HG02870 (cell line): ENCODE measurements around the gene SIGLEC12.
"Not testable (repeated sequence)": the region's sequence is repeated elsewhere in the genome, so short reads cannot be mapped to it uniquely, and the experiment has no call there.

Source experiments
- ATAC-seq: cut with Tn5 transposase; IDR thresholded peaks from one replicate; pipeline ENCODE4 v1.9.1; 2021; ENCODE audit warnings: mild to moderate bottlenecking, moderate library complexity; ENCODE audit not compliant: unreplicated experiment

SIGLEC12 gene

DNA sequence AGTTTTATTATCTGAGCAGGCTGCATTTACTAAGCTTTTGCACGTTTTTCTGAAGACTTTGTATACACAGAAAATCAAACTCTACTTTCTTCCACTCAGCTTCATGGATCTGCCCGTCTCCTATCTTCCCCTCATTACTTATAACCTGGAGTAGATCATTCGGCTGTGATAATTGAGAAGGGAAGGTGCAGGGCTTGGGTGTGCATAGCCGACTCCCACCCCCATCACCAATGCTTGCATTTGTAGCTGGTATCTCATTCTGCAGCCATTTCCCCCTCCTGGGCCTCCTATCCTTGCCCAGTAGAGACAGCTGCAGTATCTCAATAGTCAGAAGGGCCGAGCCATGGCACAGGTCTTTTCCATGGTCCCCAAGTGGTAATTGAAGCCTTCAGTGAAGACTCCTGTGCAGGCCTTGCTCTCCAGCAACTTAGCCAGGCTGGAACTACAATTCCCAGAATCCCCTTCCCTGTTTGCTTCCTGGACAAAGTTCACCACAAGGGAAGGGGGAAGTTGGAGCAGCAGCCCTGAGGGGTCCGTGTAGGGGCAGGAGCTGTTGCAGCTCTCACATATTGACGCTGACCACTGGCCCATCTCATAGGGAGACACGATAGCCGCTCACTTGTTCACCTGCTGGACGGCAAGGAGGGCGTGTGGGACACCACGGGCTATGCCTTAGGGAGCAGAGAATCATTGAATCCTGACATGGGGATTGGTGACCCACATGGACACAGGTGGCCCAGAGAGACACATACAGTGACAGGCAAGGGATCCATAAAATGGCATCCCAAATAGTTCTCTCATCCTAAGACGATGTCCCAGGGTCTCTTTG is 41.2 kb downstream of the SIGLEC12 start:
- ATAC-seq: no peak

DNA sequence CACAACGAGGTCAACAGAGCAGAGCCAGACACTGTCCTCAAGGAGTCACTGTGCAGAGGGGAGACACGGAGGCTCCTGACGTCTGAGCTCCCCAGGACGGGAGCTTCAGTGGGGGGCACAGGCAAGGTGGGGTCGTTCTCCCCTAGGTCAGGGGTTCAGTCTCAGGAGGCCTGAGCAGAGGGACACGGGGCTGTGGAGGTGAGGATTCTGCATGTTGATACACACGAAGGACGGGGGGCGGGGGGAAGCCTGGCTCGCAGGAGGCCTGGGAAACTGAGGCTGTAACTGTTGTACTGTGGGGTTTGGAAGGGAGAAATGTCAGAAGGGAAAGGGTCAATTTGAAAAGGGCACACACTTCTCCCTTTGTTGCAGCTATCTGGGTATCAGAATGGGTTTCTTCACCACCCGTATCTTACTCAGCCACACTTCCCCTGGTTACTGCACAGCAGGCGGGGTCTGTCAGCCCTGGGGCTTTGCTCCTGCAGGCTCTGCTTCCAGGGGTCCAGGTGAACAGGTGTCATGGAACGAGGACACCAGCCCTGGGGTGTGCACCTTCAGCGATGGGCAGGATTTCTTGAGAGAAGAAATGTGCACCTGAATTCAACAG is 42.6 kb downstream of the SIGLEC12 start:
- ATAC-seq: no peak

DNA sequence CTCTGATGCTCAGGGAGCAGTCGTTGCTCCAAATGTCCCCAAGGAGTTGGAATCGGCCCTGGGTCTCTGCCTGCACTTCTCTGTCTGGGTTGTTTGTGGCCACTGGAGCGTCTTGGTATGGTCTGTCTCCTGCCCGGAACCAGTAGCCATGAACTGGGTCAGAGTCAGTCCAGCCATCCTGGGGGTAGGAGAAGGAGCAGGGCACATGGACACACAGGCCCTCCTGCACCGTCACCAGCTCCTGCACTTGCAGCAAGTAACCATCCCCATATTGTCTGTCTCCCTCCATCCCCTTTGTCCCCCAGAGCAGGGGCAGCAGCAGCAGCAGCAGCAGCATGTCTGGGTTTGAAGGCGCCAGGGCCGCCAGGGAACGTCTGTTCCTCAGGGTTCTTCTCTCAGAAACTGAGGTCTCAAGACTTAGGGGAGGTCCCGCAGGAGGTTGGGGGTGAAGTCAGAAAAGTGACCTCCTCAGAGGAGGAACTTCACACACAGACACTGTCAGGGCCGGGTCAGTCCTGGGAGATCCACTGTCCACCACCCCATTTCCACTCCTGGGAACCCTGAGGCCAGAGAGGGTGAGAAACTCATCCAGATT is 43.5 kb downstream of the SIGLEC12 start, which contains the start of gene SIGLEC8:
Gene SIGLEC8, minus strand, starts transcription at position 404 of the 595 bp plus-strand sequence. Its CDS starts 67 bp downstream, at position 337.
- ATAC-seq: no peak

DNA sequence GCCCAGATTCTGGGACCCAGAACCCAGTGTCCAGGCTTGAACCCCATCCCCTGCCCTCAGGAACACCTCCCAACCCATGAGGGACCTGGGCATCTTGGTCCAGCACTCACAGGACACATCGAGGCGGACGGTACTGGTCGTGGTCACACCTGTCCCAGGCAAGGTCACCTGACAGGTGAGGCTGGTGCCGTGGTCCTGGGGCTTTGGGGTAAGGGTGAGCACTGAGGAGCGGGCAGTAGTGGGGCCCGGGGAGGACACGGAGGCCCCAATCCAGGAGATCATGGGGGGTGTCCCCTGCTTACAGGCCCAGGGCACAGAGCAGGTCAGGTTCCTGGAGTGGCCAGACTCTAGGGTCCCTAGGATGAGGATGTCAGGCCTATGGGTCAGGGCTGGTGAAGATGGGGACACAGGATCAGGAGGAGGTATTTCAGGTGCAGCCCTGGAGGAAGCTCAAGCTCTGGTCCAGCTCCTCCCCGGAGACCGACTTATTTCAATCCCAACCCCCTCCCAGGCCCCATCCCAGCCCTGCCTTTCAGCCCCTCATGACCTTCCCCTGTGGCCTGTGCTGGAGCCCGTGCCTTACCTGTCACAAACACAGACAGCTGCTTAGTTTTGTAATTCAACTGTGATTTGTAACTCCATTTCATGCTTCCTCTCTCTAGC is 44.1 kb downstream of the SIGLEC12 start:
- no peak for ATAC-seq

DNA sequence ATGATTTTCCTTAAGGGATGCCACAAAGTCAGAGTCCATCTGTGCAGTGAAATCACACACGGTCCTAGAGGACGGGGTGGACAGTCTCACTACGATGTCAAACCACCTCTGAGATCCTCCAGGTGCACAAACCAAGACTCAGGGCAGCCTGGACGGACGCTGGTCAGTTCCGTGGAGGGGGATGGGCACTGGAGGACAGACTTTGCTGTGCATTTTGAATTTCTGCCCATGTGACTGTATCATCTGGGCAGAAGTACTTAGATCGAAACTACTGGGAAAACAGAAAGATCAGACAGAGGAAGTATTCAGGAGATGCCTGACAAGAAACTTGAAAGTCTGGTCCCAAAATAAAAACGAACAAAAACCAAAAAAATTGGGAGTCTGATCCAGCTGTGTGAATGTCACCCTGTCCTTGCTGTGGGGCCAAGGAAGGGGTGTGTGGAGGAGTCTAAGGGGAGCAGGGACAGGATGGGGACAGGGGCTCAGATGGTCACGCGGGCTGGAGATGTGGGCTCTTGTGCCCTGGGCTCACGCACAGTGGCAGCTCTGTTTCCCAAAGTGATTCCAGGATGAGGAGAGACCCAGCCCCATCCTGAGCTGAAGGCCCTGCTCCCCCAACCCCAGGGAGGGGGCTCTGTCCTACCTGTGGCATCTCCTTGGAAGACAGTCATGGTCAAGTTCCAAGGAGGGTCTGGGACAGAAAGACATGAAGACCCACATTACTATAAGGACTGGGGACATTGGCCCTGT is 44.9 kb downstream of the SIGLEC12 start:
- no peak for ATAC-seq

DNA sequence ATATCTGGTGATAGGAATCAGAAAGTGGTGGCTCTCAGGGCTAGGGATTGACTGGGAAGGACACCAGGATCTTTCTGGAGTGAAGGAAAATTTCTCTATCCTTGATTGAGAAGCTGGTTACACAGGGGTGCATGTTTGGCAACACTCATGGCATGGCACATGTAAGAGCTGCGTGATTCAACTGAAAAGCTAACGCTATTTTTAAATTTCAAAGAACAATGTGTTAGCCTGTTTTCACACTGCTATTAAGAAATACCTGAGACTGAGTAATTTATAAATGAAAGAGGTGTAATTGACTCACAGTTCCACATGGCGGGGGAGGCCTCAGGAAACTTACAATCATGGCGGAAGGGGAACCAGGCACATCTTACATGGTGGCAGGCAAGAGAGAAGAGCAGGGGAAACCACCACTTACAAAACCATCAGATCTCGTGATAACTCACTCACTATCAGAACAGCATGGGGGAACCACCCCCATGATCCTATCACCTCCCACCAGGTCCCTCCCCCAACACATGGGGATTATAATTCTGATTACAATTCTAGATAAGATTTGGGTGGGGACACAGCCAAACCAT is 50.8 kb downstream of the SIGLEC12 start:
- ATAC-seq: no peak

DNA sequence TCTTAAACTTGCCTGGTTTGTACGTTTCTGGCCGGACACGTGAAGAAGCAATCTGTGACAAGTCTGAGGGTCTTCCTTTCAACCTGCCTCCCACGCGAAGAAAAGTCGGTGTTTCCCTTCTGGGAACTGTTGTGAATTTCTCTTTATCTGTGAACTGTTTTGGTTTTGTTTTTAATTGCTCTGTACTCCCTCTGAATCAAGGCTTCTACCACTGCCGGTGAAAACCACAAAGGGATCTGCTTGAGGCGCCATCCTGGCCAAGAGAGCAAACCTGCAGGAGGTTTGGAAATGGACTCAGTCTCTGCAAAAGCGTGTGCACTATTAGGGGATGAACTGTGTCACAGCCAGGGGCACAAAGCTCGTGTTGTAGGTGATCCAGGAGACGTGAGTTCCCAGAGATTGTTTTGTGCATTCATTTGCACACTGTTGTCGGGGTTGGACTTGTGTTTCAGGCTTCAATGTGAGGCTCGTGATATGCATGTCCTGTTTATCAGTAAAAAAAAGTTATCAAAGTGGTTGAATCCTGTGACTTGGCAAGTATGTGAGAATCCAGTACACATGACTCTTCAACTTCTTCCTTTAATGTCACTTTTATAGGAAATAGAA is 53.1 kb downstream of the SIGLEC12 start:
- ATAC-seq: no peak

DNA sequence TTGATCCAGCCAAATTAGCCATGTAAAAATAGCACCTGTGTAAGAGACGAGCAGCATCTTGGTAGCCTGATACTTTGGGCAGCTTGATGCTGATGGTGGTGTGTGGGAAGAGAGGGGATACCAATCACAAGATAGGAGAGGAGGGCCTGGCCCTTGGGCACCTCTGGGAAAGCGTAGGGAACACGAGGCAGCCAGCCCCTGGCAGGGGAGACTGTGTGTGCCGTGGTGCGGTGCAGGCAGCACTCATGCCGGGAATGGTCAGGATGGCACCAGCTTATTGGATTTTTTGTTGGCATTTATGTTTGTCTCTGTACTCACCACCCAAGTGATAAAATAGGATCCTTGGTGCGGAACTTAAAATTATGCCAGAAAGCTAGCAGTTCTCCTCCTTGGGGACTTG is 53.6 kb downstream of the SIGLEC12 start:
- no peak for ATAC-seq

DNA sequence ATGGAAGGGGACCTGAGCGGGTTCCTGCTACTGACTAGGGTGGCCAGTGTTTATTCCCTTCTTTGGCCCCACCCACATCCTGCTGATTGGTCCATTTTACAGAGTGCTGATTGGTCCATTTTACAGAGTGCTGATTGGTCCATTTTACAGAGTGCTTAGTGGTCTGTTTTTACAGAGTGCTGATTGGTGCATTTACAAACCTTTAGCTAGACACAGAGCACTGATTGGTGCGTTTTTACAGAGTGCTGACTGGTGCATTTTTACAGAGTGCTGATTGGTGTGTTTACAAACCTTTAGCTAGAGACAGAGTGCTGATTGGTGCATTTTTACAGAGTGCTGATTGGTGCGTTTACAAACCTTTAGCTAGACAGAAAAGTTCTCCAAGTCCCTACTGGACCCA is 54.1 kb downstream of the SIGLEC12 start:
- ATAC-seq: not testable (repeated sequence)

DNA sequence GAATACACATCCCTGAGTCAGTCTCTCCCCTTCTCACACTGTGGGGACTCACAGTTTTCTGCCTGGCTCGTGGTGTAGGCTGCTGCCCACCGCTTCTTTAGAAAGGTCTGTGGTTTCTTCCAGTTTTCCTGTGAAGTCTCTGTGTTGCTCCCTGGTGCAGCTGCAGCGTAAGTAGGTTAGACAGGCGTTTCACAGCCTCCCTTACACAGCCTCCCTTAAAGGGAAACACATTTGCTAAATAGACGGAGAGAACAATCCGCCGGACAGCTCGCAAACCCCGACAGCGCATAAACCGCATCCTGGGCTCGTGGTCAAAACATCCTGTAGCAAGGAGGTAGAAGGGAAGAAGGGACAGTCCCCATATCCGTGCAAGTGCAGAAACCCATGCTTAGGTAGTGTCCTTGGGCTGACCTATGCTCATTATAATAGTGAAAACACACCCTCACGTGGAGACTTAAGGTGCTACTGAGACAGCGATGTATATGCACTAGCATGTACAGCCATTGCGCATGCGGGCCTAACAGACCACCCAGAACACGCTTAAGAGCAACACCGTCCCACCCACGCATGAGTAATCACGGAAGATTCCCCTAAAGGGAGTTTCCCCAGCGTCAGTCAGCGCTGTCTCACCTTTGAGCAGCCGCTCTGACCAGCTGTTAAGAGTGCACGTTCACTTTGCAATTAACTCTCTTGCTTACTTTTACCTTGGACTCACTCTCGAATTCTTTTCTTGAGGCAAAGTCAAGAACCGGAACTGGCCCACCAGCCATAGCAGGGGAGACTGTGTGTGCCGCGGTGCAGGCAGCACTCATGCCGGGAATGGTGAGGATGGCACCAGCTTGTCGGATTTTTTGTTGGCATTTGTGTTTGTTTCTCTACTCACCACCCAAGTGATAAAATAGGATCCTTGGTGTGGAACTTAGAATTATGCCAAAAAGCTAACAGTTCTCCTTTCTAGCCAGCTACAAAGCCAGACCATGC is 59.9 kb downstream of the SIGLEC12 start:
- ATAC-seq: peak; percentile 96
